Measurements from ENCODE around the gene BTG1. TPM values are rescaled to one million over a fixed set of nuclear protein-coding genes. Genes with fewer than 3 reads are reported as not detected.

The BTG1 gene
- total and polyA plus RNA-seq, 2 of the 4 experiments (the other 2 are of a cell fraction) = 3.8 to 33.5 TPM

DNA sequence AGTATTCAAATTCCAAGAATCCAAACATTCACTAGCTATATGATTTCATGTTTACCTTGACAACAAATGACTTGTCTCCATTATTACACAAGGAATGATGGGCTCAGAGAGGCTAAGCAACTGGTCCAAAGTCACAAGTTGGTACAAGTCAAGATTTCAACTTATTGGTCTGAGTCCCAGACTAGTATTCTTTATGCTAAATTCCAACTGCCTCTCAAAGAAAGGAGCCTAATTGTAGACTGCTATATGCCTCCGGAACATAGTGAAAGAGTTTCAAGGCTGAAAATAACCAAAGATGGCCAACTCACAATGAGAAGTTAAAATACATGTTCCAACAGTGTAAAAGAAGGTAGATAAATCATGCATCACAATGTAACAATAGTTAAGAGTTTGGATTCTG is 7.5 kb downstream of the BTG1 start:
- ChIA-PET CTCF (interaction anchor here (0.6 to 1.0 kb wide), 3 partner anchors 301 to 756 kb away, joined by 3 to 4 read pairs (median 3); no protein-coding TSS in a partner anchor), POLR2A (ENCODE audit: unreplicated experiment) (interaction anchor here (0.6 to 1.5 kb wide), 4 partner anchors 8 to 890 kb away, joined by 3 to 5 read pairs (median 4); partner anchors contain the start of gene BTG1)
- Histone ChIP-seq H3K23ac (ENCODE audit: low read depth, low read length) (peak overlapping the region; percentile 77), H3K4me1 (ENCODE audit: control insufficient read depth, insufficient read depth, low read length) (peaks cover 19% of the 10 kb centered on the region), H3K9me1 (ENCODE audit: insufficient read depth, low read length) (peaks cover 11% of the 10 kb centered on the region), H4K8ac (ENCODE audit: low read depth in 2 of 2, low read length in 2 of 2) (peak overlapping the region; percentile 9 to 57; a peak in 3 of 4 replicates), H2BK5ac (ENCODE audit: low read depth, low read length, poor library complexity, severe bottlenecking) (peak overlapping the region; percentile 79), H4K5ac (ENCODE audit: low read depth, low read length) (peak overlapping the region; percentile 87; the same call in 1 of the 2 replicates), H3K56ac (ENCODE audit: extremely low read depth, insufficient read depth, low read length) (peak overlapping the region; percentile 47; the same call in 1 of the 2 replicates), H4K91ac (ENCODE audit: insufficient read depth, low read depth, low read length) (peak overlapping the region; percentile 45; the same call in 1 of the 2 replicates), H2AK5ac (ENCODE audit: low read depth, low read length) (peak overlapping the region; percentile 46; the same call in 1 of the 2 replicates), H3K4me3 (ENCODE audit: insufficient read depth, low read depth, low read length) (peak overlapping the region; percentile 15; the same call in 1 of the 2 replicates), H2AK9ac (replicated peaks; ENCODE audit: low read depth, low read length, poor library complexity) (no peak overlapping the region), H3K27ac (ENCODE audit: insufficient read depth, low read length) (peak overlapping the region; percentile 77), H4K20me1 (ENCODE audit: insufficient read depth, low read length) (peaks cover 5% of the 10 kb centered on the region; the same call in 1 of the 2 replicates), H3K79me1 (ENCODE audit: low read depth in 1 of 2, low read length in 2 of 2) (peaks cover 0 to 34% of the 10 kb centered on the region in 2 experiments; a peak in 2 of 4 replicates), H3K9ac (ENCODE audit: low read depth, low read length) (no peak overlapping the region; the same call in 1 of the 2 replicates), H2BK20ac (ENCODE audit: low read depth, low read length) (peak overlapping the region; percentile 79), H3K14ac (replicated peaks; ENCODE audit: low read depth, low read length) (peak overlapping the region; percentile 69), H2BK15ac (ENCODE audit: low read depth, low read length) (peak overlapping the region; percentile 89; the same call in 2 of the 3 replicates), H2AFZ (replicated peaks; ENCODE audit: low read length, poor library complexity) (no peak overlapping the region), H3K9me3 (ENCODE audit: control insufficient read depth, insufficient read depth, low read length) (no peaks in the 10 kb centered on the region), H3K4me2 (ENCODE audit: low read depth, low read length) (peak overlapping the region; percentile 99), H3K36me3 (ENCODE audit: control insufficient read depth, insufficient read depth, low read length) (peaks cover 16% of the 10 kb centered on the region), H2BK120ac (ENCODE audit: low read depth, low read length) (peak overlapping the region; percentile 81), H3K27me3 (ENCODE audit: control insufficient read depth, insufficient read depth, low read length) (no peaks in the 10 kb centered on the region), H3K4ac (ENCODE audit: low read depth, low read length) (peak overlapping the region; percentile 75; the same call in 1 of the 2 replicates), H3K18ac (ENCODE audit: low read depth, low read length) (peak overlapping the region; percentile 96)
- no peak for TF ChIP-seq NFE2L2 (IDR thresholded peaks at IDR 0.05; ENCODE audit: low read depth, low read length)
- 0 out of 2 replicates have a peak, but pooled peaks have one; percentile 13 for TF ChIP-seq CEBPB (IDR thresholded peaks at IDR 0.05; ENCODE audit: low read depth, low read length)
- no peak for DNase-seq
- no CpG with 5 or more reads among the region's 1 CpG for WGBS, 2 experiments (ENCODE audit: extremely low coverage in 2 of 2, insufficient read length in 1 of 2)
- dilution Hi-C loops (cut with HindIII; ENCODE audit: low sequenced_read_pairs, unreplicated experiment) (no loop called here), in situ Hi-C loops (cut with MboI; ENCODE audit: low sequenced_read_pairs) (loop anchor here (5.0 kb wide), 1 partner anchor 326 kb away; no protein-coding TSS in a partner anchor), intact Hi-C loops (cut with micrococcal nuclease) (loop anchor here (2.0 kb wide), 1 partner anchor 151 kb away; no protein-coding TSS in a partner anchor)
- no TSS peak for BruUV-seq (replicated peaks)
- ATAC-seq (ENCODE audit: low read depth) = no peak
